Activated naive CD8-positive, alpha-beta T cell (primary cell): ENCODE measurements around the gene GPC1.
"Not testable (repeated sequence)": the region's sequence is repeated elsewhere in the genome, so short reads cannot be mapped to it uniquely, and the experiment has no call there.

Experiments
- H3K27ac Mint-ChIP-seq: one replicate; pipeline ENCODE4 v1.8.0; 2021; ENCODE audit warnings: mixed read lengths
- H3K27me3 Mint-ChIP-seq: one replicate; pipeline ENCODE4 v1.8.0; 2021; ENCODE audit warnings: mixed read lengths
- H3K36me3 Mint-ChIP-seq: one replicate; pipeline ENCODE4 v1.8.0; 2021; ENCODE audit warnings: mixed read lengths
- H3K4me1 Mint-ChIP-seq: one replicate; pipeline ENCODE4 v1.8.0; 2021; ENCODE audit warnings: low read depth, mixed read lengths
- H3K4me3 Mint-ChIP-seq: one replicate; pipeline ENCODE4 v1.8.0; 2021; ENCODE audit warnings: mild to moderate bottlenecking, mixed read lengths
- H3K9me3 Mint-ChIP-seq: one replicate; pipeline ENCODE4 v1.8.0; 2021; ENCODE audit warnings: low read depth, mixed read lengths

GPC1 gene

DNA sequence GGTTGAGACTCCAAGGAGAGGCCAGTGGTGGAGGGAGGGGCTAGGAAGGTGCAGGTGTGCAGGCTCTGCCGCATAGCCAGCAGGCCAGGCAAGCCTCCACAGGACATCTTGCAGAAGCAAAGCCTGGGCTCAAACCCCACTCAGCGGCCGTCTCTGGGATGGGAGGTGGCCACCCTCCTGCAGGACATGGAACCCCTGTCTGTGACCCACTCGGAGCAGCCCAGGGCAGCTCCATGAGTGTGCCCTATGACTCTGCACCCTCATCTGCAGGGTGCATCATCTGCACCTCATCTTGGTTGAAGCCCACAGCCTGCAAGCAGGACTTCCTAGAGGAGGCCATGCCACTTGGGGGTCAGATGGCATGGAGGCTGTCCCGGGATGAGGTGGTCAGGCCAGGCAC, 46.3 kb downstream of the GPC1 start:
- no peaks in the 10 kb centered on the region for H3K4me1 Mint-ChIP-seq
- peaks cover 10% of the 10 kb centered on the region for H3K36me3 Mint-ChIP-seq
- no peaks in the 10 kb centered on the region for H3K27me3 Mint-ChIP-seq
- no peaks in the 10 kb centered on the region for H3K9me3 Mint-ChIP-seq
- no peak overlapping the region for H3K4me3 Mint-ChIP-seq
- H3K27ac Mint-ChIP-seq, result no peak overlapping the region

DNA sequence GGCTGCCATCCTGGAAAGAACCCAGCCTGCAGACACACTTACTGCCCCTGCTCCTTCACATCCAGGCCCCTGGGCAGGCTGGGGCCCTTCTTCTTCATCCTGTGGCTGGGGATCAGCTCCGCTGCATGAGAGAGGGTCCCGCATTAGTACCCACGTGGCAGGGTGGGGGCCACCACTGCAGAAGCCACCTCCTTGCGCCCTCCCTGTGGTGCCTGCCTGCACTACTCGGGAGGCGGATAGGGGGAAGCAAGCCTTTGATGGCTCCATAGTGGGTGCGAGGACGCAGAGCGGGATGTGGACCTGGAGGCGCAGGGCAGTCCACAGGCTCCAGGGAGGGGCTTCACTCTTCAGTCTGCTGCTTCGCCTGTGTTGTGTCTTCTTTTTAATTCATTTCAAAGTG, 46.7 kb downstream of the GPC1 start:
- Mint-ChIP-seq H3K9me3 (peaks cover 4% of the 10 kb centered on the region), H3K36me3 (peaks cover 13% of the 10 kb centered on the region), H3K27me3 (no peaks in the 10 kb centered on the region), H3K4me3 (no peak overlapping the region), H3K27ac (no peak overlapping the region), H3K4me1 (no peaks in the 10 kb centered on the region)

DNA sequence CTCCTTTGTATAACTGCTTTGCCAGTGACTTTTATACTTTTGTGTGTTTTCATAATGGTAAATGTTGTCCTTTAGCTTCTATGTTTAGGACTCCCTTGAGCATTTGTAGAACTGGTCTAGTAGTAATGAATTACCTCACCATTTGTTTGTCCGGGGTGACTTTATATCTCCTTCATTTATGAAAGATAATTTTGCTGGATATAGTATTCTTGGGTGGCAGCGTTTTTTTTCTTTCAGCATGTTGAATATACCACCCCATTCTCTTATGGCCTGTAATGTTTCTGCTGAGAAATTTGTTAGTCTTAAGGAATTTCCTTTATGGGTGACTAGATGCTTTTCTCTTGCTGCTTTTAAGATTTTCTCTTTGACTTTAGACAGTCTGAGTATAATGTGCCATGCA, 56.0 kb downstream of the GPC1 start:
- Mint-ChIP-seq H3K9me3 (peaks cover 27% of the 10 kb centered on the region), H3K27me3 (no peaks in the 10 kb centered on the region), H3K4me1 (no peaks in the 10 kb centered on the region), H3K4me3 (no peak overlapping the region), H3K27ac (no peak overlapping the region), H3K36me3 (peaks cover 42% of the 10 kb centered on the region)

DNA sequence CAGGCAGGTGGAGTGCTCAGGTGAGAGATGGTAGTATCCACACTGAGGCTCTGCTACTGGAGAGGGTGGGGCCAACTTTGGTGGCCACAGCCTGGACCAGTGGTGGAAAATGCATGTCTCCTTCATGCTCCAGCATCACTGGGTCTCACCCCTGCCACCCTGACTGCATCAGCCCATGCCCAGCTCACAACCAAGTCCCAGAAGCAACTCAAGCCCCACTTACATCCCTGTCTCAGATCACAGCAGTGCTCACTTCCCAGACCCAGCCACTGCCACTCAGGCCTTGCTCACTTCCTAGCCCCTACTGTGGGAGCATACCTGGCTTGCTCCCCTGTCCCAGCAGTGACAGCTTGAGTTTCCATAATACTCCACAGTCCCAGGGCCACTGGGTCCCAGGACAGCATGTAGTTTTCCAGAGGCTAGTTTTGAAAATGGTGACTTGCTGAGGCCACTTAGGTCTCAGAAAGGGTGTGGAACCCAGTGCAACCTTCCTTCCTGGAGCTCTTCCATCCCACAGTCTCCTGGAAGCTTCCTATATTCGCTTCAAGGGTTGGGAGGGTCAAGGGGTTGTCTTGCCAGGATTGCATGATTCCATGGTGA, 58.8 kb downstream of the GPC1 start:
- no peaks in the 10 kb centered on the region for H3K27me3 Mint-ChIP-seq
- no peak overlapping the region for H3K4me3 Mint-ChIP-seq
- H3K9me3 Mint-ChIP-seq, result peaks cover 12% of the 10 kb centered on the region
- H3K4me1 Mint-ChIP-seq, result no peaks in the 10 kb centered on the region
- peaks cover 42% of the 10 kb centered on the region for H3K36me3 Mint-ChIP-seq
- H3K27ac Mint-ChIP-seq, result no peak overlapping the region

DNA sequence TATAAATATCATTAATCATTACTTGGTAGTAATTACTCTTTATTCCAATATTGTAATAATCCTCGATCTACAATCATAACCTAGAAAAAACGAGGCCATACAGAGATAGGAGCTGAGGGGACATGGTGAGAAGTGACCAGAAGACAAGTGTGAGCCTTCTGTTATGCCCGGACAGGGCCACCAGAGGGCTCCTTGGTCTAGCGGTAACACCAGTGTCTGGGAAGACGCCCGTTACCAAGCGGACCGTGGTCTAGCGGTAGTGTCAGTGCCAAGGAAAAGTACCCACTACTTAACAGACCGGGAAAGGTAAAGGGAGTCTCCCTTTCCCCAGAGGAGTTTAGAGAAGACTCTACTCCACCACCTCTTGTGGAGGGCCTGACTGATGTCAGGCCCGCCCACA, 59.5 kb downstream of the GPC1 start:
- H3K4me3 Mint-ChIP-seq, H3K27me3 Mint-ChIP-seq, H3K27ac Mint-ChIP-seq, H3K9me3 Mint-ChIP-seq, H3K4me1 Mint-ChIP-seq: not testable (repeated sequence)
- H3K36me3 Mint-ChIP-seq, result peaks cover 38% of the 10 kb centered on the region

DNA sequence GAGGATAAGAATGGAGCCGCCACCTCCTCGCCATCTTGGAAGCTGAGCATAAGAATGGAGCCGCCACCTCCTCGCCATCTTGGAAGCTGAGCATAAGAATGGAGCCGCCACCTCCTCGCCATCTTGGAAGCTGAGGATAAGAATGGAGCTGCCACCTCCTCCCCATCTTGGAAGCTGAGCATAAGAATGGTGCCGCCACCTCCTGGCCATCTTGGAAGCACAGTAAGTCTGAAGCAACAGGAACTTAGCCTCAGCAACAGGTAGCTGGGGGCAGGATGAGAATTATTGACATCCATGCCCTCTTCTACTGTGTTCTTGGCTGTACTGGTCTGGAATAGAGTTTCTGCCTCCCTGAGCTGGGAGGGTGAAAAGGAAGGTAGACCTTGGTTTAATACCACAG, 61.6 kb downstream of the GPC1 start:
- H3K4me1 Mint-ChIP-seq, H3K27ac Mint-ChIP-seq, H3K27me3 Mint-ChIP-seq, H3K9me3 Mint-ChIP-seq, H3K4me3 Mint-ChIP-seq: not testable (repeated sequence)
- H3K36me3 Mint-ChIP-seq, result peaks cover 33% of the 10 kb centered on the region

DNA sequence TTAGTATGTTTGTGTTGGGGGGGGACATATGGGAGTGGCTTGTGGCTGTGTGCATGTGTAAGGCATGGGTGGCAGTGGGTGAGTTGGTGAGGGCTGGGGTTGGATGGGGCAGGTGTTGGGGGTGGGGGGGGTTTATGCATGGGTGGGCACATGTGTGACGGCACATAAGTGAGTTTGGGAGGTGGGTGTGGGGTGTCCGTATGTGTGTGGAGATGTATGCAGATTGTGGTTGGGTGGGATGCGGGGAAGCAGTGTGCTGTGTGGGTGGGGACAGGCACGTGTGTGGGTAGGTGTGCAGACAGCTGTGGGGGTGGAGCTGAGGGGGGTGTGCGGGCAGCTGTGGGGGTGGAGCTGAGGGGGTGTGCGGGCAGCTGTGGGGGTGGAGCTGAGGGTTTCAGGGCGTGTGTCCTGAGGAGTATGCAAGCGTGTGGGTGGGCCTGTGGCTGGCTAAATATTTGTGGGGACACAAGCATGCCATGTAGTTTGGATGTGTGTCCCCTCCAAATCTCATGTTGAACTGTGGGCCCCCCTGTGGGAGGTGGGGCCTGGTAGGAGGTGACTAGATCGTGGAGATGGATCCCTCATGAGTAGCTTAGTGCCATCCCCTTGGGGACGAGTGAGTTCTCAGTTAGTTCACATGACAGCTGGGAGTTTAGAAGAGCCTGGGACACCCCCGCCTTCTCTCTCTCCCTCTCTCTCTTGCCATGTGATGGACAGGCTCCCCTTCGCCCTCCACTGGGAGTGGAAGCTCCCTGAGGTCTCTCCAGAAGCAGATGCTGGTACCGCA, 62.9 kb downstream of the GPC1 start:
- Mint-ChIP-seq H3K36me3 (peaks cover 29% of the 10 kb centered on the region), H3K27me3 (no peaks in the 10 kb centered on the region), H3K27ac (no peak overlapping the region), H3K9me3 (no peaks in the 10 kb centered on the region), H3K4me3 (no peak overlapping the region), H3K4me1 (no peaks in the 10 kb centered on the region)

DNA sequence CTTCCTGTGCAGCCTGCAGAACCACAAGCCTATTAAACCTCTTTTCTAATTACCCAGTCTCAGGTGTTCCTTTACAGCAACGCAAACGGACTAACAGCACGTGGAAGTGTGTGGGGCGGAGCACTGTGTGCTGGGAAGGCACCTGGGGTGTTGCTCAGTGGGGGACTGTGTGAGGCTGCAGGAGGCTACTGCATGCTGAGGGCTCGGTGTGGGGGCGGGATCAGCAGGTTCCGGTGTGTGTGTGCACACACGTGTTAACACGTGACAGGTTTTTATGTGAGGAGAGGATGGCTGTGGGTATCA, 63.4 kb downstream of the GPC1 start:
- Mint-ChIP-seq H3K27ac (no peak overlapping the region), H3K9me3 (no peaks in the 10 kb centered on the region), H3K4me3 (no peak overlapping the region), H3K36me3 (peaks cover 26% of the 10 kb centered on the region), H3K27me3 (no peaks in the 10 kb centered on the region), H3K4me1 (no peaks in the 10 kb centered on the region)

DNA sequence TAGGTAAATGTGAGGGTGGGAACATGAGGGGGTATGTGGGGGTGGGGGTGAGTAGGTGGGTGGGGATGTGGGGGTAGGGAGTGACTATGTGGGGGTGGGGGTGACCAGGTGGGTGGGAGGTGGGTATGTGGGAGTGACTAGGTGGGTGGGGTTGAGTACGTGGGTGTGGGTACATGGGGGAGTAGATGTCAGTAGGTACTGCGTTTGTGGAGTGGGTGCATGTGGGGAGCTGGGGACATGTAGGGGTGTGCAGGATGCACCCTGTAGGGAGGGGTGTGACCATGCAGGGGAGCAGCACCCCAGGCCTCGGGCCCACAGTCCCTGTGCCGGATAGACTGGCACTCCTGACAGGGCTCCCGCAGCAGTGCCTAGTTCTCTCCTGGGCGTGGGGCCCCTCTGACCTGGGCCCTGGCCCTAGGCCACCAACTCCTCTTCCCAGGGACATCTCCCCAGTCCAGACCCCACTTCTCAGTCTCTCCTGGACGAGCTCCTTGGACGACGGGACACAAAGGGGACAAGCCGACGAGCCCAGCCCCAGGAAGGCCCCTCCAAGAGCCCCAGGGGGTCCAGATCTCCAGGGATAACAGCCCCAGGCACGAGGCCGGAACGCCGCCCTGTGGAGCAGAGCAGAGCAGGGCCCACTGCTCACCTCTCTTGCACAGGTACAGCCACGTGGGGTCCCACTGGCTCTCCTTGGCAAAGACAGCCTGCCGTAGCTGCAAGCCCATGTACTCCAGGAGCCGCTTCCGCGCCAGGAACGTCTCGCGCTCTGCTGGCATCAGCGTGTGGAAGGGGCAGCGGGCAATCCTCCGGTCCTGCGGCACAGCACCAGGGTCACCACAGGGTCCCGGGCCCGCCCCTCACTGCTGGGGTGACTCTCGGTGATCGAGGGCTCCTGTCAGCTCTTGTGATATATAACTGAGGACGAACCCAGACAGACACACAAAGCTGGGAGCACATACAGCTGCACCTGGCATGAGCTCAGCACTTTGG, 64.1 kb downstream of the GPC1 start:
- no peaks in the 10 kb centered on the region for H3K4me1 Mint-ChIP-seq
- no peak overlapping the region for H3K27ac Mint-ChIP-seq
- H3K4me3 Mint-ChIP-seq, result no peak overlapping the region
- H3K27me3 Mint-ChIP-seq, result no peaks in the 10 kb centered on the region
- peaks cover 26% of the 10 kb centered on the region for H3K36me3 Mint-ChIP-seq
- H3K9me3 Mint-ChIP-seq, result no peaks in the 10 kb centered on the region

DNA sequence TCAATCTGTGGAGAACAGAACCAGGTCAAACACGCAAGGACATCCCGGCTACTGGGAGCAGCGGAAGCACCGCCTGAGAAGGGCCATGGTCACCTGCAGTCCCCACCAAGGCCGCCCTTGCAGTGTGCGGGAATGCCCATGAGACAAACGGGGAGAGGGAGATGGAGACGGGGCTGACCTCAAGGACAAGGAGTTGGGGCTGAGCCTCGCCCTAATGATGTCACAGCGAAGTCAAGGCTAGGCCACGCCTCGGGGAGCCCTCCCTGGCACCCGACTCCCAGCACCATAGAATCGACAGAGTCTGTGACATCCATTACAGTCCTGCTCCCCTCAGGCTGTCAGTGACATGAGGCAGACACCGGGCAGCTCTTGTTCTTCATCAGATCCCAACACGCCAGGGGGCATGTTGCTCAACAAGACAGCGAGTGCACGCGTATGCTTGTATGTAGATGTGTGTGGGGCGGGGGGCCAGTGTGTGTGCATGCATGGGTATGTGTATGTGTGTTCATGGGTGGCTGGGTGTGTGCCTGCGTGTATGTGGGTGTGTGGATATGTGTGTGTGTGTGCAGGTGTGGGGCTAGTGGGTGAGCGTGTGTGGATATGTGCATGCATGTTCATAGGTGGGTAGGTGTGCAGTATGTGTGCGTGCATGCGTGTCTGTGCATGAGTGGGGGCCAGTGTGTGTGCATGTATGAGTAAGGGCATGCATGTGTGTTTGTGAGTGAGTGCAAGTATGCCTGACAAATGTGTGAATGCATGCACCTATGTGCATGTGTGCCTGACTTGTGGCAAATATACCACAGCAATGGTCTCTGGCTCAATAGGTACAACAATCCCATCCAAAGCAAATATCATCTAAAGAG, 65.3 kb downstream of the GPC1 start:
- H3K9me3 Mint-ChIP-seq, result no peaks in the 10 kb centered on the region
- H3K4me1 Mint-ChIP-seq, result no peaks in the 10 kb centered on the region
- H3K36me3 Mint-ChIP-seq, result peaks cover 22% of the 10 kb centered on the region
- no peak overlapping the region for H3K4me3 Mint-ChIP-seq
- H3K27ac Mint-ChIP-seq, result no peak overlapping the region
- H3K27me3 Mint-ChIP-seq, result no peaks in the 10 kb centered on the region

DNA sequence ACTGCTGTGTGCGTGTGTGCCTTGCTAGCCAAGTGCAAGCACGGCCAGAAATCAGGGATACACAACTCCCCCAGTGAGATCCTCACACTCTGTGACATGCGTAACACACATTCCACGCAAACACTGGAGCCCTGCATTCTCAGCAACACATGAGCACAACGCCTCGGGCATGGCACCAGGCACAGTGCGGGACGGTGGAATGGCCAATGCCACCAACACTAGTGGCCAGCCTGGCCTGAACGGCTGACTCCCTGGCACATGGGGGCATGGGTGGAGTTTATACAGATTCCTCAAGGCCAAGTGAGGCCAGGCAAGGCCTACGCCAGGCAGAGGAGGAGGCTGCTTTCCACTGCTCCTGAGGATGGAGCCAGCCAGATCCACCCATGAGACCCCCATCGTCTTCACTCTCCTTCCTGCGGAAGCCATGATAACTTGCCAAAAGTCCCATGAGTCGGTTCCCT, 66.1 kb downstream of the GPC1 start:
- Mint-ChIP-seq H3K27ac (no peak overlapping the region), H3K4me1 (no peaks in the 10 kb centered on the region), H3K36me3 (peaks cover 16% of the 10 kb centered on the region), H3K9me3 (no peaks in the 10 kb centered on the region), H3K27me3 (no peaks in the 10 kb centered on the region), H3K4me3 (no peak overlapping the region)

DNA sequence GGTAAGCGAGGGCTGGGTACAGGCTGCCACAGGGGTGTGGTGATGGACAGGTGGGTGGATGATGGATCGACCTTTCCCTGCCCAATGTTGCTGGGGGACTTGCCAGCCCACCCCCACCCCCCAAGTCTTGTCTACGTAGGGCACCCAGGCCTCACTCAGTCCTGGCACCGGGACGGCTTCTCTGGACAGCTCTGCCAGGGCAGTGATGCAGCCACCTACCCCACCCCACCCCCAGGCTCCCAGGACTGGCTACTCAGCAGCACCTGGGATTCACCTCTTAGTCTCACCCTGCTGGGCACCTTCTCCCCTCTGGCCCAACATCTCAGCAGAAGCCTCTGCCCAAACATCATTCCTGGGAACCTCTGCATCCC, 66.6 kb downstream of the GPC1 start:
- H3K36me3 Mint-ChIP-seq, result peaks cover 13% of the 10 kb centered on the region
- no peak overlapping the region for H3K4me3 Mint-ChIP-seq
- H3K9me3 Mint-ChIP-seq, result no peaks in the 10 kb centered on the region
- no peaks in the 10 kb centered on the region for H3K27me3 Mint-ChIP-seq
- H3K4me1 Mint-ChIP-seq, result no peaks in the 10 kb centered on the region
- no peak overlapping the region for H3K27ac Mint-ChIP-seq

DNA sequence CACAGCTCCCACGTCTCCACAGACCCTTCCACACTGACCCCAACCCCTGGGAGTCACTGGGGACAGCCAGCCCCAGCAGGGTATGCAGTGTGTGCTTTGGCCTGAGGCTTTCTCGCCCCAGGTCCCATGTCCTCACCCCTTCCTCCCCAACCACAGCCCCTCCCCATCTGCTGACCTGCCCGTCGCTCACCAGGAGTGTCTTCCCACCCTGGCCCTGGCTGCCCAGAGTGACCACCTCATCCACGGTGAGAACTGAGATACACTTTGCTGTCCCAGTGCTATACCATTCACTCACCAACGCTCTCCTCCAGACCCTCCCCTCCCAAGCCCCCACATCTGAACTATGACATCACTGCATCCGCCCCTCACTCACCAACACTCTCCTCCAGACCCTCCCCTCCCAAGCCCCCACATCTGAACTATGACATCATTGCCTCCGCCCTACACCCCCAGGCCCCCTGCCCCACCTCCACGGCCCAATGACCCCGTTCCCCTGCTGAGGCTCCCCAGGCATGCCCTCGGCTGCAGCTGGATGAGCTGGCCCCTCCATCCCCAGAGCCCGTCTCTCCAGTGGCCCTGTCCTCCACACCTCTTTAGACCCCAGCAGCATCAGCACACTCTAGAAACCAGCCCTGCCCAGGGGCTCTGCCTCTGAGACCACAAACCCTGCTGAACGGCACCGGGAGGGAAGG, 67.1 kb downstream of the GPC1 start:
- Mint-ChIP-seq H3K36me3 (peaks cover 11% of the 10 kb centered on the region), H3K27me3 (no peaks in the 10 kb centered on the region), H3K4me1 (no peaks in the 10 kb centered on the region), H3K9me3 (no peaks in the 10 kb centered on the region), H3K27ac (no peak overlapping the region), H3K4me3 (no peak overlapping the region)

DNA sequence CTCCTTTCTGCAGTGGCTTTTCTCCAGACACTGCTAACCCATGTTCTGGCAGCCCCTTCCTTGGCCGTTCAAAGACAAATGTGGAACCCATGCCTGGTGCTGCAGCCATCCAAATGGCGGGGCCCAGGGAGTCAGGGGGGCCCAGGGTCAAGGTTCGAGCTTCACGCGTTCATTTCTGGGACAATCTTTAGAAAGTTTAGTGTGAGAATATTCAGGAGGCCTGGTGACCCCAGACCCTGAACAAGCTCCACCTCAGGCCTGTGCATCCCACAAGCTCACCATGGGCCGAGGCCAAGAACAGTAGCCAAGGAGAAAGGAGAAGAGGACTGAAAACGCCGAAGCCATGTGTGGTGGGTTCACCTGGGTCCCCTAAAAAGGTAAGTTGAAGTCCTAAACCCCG, 67.9 kb downstream of the GPC1 start:
- no peaks in the 10 kb centered on the region for H3K4me1 Mint-ChIP-seq
- H3K36me3 Mint-ChIP-seq, result peaks cover 11% of the 10 kb centered on the region
- no peaks in the 10 kb centered on the region for H3K27me3 Mint-ChIP-seq
- H3K4me3 Mint-ChIP-seq, result no peak overlapping the region
- H3K9me3 Mint-ChIP-seq, result no peaks in the 10 kb centered on the region
- no peak overlapping the region for H3K27ac Mint-ChIP-seq
